MG63 (cell line): ENCODE results near the gene SMC1A. TPM values are rescaled to one million over a fixed set of nuclear protein-coding genes. Genes with fewer than 3 reads are reported as not detected.
A peak's percentile ranks its signal among the peaks of the same experiment; 100 is the strongest.
"Not testable (repeated sequence)": the region's sequence is repeated elsewhere in the genome, so short reads cannot be mapped to it uniquely, and the experiment has no call there.

ENCODE experiments used
- DNase-seq: peaks from one replicate; pipeline ENCODE4 v3.0.0-alpha.2; 2020
- H3K27me3 ChIP-seq: fragments of 250-450 bp; sonication (Bioruptor Pico); 2 replicates; pipeline ENCODE4 v1.5.1; 2020; ENCODE audit warnings: mild to moderate bottlenecking, moderate library complexity
- H3K36me3 ChIP-seq: fragments of 250-450 bp; sonication (Bioruptor Pico); 2 replicates; pipeline ENCODE4 v1.5.1; 2020; ENCODE audit warnings: mild to moderate bottlenecking, moderate library complexity
- H3K4me3 ChIP-seq: fragments of 250-450 bp; sonication (Bioruptor Pico); 2 replicates; pipeline ENCODE4 v1.5.1; 2020; ENCODE audit warnings: mild to moderate bottlenecking, moderate library complexity
- H3K9me3 ChIP-seq: fragments of 250-450 bp; sonication (Bioruptor Pico); 2 replicates; pipeline ENCODE4 v1.5.1; 2020; ENCODE audit warnings: mild to moderate bottlenecking, moderate library complexity
- total RNA-seq: library from RNA; depleted of rRNA; stranded (reverse); fragments of >200 nt; shearing (Covaris generic); gene quantifications from 2 replicates; pipeline ENCODE4 v1.2.3, GENCODE V29; 2014; ENCODE audit warnings: low replicate concordance; rRNA removed

Gene SMC1A
- total RNA-seq, result 5.2 and 9.9 TPM in 2 replicates

GRCh38 chrX:53422086-53422860 lies at the start of gene SMC1A:
Gene SMC1A (minus strand): TSS chrX:53422654. CDS start chrX:53422600, 54 bp downstream.
- Histone ChIP-seq H3K4me3 (peak within 1 kb of the TSS; percentile 68), H3K36me3 (peaks cover 6% of the 10 kb centered on the region), H3K9me3 (no peaks in the 10 kb centered on the region), H3K27me3 (no peaks in the 10 kb centered on the region)
- DNase-seq, result peak; percentile 95

- DNase-seq, result peak; percentile 23
- Histone ChIP-seq H3K27me3 (no peaks in the 10 kb centered on the region), H3K4me3 (no peak overlapping the region), H3K36me3 (no peaks in the 10 kb centered on the region), H3K9me3 (no peaks in the 10 kb centered on the region)
Measured at GRCh38 chrX:53471346-53471745, 48.9 kb upstream of the SMC1A start.

GRCh38 chrX:53468659-53469058 lies 46.2 kb upstream of the SMC1A start:
- H3K27me3 ChIP-seq, H3K4me3 ChIP-seq, DNase-seq, H3K9me3 ChIP-seq, H3K36me3 ChIP-seq: not testable (repeated sequence)

GRCh38 chrX:53458082-53458481 lies 35.6 kb upstream of the SMC1A start:
- H3K36me3 ChIP-seq, result no peaks in the 10 kb centered on the region
- H3K9me3 ChIP-seq, result no peaks in the 10 kb centered on the region
- no peak overlapping the region for H3K4me3 ChIP-seq
- no peaks in the 10 kb centered on the region for H3K27me3 ChIP-seq
- DNase-seq, result no peak

- no peak for DNase-seq
- Histone ChIP-seq H3K36me3 (no peaks in the 10 kb centered on the region), H3K9me3 (no peaks in the 10 kb centered on the region), H3K27me3 (no peaks in the 10 kb centered on the region), H3K4me3 (no peak overlapping the region)
Measured at GRCh38 chrX:53456254-53456653, 33.8 kb upstream of the SMC1A start.

GRCh38 chrX:53452812-53453211 lies 30.4 kb upstream of the SMC1A start:
- H3K4me3 ChIP-seq, result no peak overlapping the region
- no peaks in the 10 kb centered on the region for H3K36me3 ChIP-seq
- H3K9me3 ChIP-seq, result no peaks in the 10 kb centered on the region
- DNase-seq, result no peak
- no peaks in the 10 kb centered on the region for H3K27me3 ChIP-seq

- DNase-seq, result no peak
- H3K36me3 ChIP-seq, result no peaks in the 10 kb centered on the region
- no peak overlapping the region for H3K4me3 ChIP-seq
- no peaks in the 10 kb centered on the region for H3K27me3 ChIP-seq
- no peaks in the 10 kb centered on the region for H3K9me3 ChIP-seq
Measured at GRCh38 chrX:53449632-53450031, 27.2 kb upstream of the SMC1A start.

GRCh38 chrX:53447441-53447840 lies 25.0 kb upstream of the SMC1A start:
- Histone ChIP-seq H3K36me3 (no peaks in the 10 kb centered on the region), H3K4me3 (no peak overlapping the region), H3K9me3 (no peaks in the 10 kb centered on the region), H3K27me3 (no peaks in the 10 kb centered on the region)
- no peak for DNase-seq

- no peaks in the 10 kb centered on the region for H3K27me3 ChIP-seq
- no peak for DNase-seq
- H3K36me3 ChIP-seq, result no peaks in the 10 kb centered on the region
- no peaks in the 10 kb centered on the region for H3K9me3 ChIP-seq
- no peak overlapping the region for H3K4me3 ChIP-seq
Measured at GRCh38 chrX:53445977-53446376, 23.5 kb upstream of the SMC1A start.

- no peaks in the 10 kb centered on the region for H3K36me3 ChIP-seq
- H3K9me3 ChIP-seq, result no peaks in the 10 kb centered on the region
- no peaks in the 10 kb centered on the region for H3K27me3 ChIP-seq
- DNase-seq, result no peak
- H3K4me3 ChIP-seq, result no peak overlapping the region
Measured at GRCh38 chrX:53442322-53442631, 19.8 kb upstream of the SMC1A start.

GRCh38 chrX:53441531-53442321 lies 19.3 kb upstream of the SMC1A start:
- Histone ChIP-seq H3K36me3 (no peaks in the 10 kb centered on the region), H3K27me3 (no peaks in the 10 kb centered on the region), H3K9me3 (no peaks in the 10 kb centered on the region), H3K4me3 (no peak overlapping the region)
- DNase-seq, result peak; percentile 31

- Histone ChIP-seq H3K9me3 (no peaks in the 10 kb centered on the region), H3K36me3 (no peaks in the 10 kb centered on the region), H3K27me3 (no peaks in the 10 kb centered on the region), H3K4me3 (peak overlapping the region; percentile 35)
- DNase-seq, result peak; percentile 72
Measured at GRCh38 chrX:53440621-53441517, 18.4 kb upstream of the SMC1A start.

GRCh38 chrX:53440101-53440500 lies 17.6 kb upstream of the SMC1A start:
- DNase-seq, result no peak
- H3K9me3 ChIP-seq, result no peaks in the 10 kb centered on the region
- no peaks in the 10 kb centered on the region for H3K36me3 ChIP-seq
- no peaks in the 10 kb centered on the region for H3K27me3 ChIP-seq
- H3K4me3 ChIP-seq, result no peak overlapping the region; the same call in 1 of the 2 replicates

GRCh38 chrX:53438832-53439230 lies 16.4 kb upstream of the SMC1A start:
- DNase-seq, result no peak
- no peaks in the 10 kb centered on the region for H3K9me3 ChIP-seq
- H3K27me3 ChIP-seq, result no peaks in the 10 kb centered on the region
- H3K36me3 ChIP-seq, result no peaks in the 10 kb centered on the region
- no peak overlapping the region for H3K4me3 ChIP-seq

GRCh38 chrX:53438174-53438831 lies 15.8 kb upstream of the SMC1A start:
- DNase-seq, result no peak
- Histone ChIP-seq H3K27me3 (no peaks in the 10 kb centered on the region), H3K4me3 (no peak overlapping the region), H3K9me3 (no peaks in the 10 kb centered on the region), H3K36me3 (no peaks in the 10 kb centered on the region)

- Histone ChIP-seq H3K9me3 (no peaks in the 10 kb centered on the region), H3K36me3 (peaks cover 3% of the 10 kb centered on the region; the same call in 1 of the 2 replicates), H3K4me3 (no peak overlapping the region), H3K27me3 (no peaks in the 10 kb centered on the region)
- no peak for DNase-seq
Measured at GRCh38 chrX:53437206-53437605, 14.8 kb upstream of the SMC1A start.
